Measurements from ENCODE around the gene CDH12. TPM values are rescaled to one million over a fixed set of nuclear protein-coding genes. Genes with fewer than 3 reads are reported as not detected.

Gene CDH12
- total and polyA plus RNA-seq, 10 of the 15 experiments (the other 5 are each of a cell fraction or from before 2014, with no cell fraction given) = 0.03 to 0.16 TPM; not detected in 8

GRCh38 chr5:21806271-21806670 is 1046.9 kb downstream of the CDH12 start:
- H3K9me3 ChIP-seq (replicated peaks; ENCODE audit: control insufficient read depth, insufficient read depth, low read length) = no peaks in the 10 kb centered on the region
- SMC1A ChIA-PET (ENCODE audit: uncharacterized antibody, unreplicated experiment) = no interaction called here
- no peaks in the 10 kb centered on the region for H3K27me3 ChIP-seq (replicated peaks in 1 of 2; ENCODE audit: control insufficient read depth in 2 of 2, insufficient read depth in 2 of 2, low read length in 1 of 2)
- intact Hi-C loops (cut with micrococcal nuclease; ENCODE audit: unreplicated experiment) = no loop called here
- in situ Hi-C loops (cut with MboI) = no loop called here
- no peak overlapping the region for H3K4me2 ChIP-seq (ENCODE audit: control insufficient read depth, insufficient read depth)
- 10% methylated on average over 3 of the region's 3 CpGs for WGBS (ENCODE audit: insufficient coverage, insufficient replicate concordance, low lambda C conversion rate, missing lambda C conversion rate)
- peak; percentile 27 to 38; a peak in 1 of 4 replicates for TF ChIP-seq BHLHE40 (IDR thresholded peaks at IDR 0.05; ENCODE audit: borderline replicate concordance in 1 of 2, low read depth in 2 of 2, low read length in 1 of 2)
- no peak for TF ChIP-seq ATF3 (IDR thresholded peaks at IDR 0.05; ENCODE audit: borderline replicate concordance, extremely low read depth, low read depth, low read length)
- no peak for FAIRE-seq
- no peak overlapping the region for H3K27ac ChIP-seq (ENCODE audit: control insufficient read depth, insufficient read depth)
- no peaks in the 10 kb centered on the region for H3K36me3 ChIP-seq (ENCODE audit: control insufficient read depth in 2 of 2, insufficient read depth in 2 of 2, low read length in 1 of 2)
- no peak overlapping the region for H3K4me3 ChIP-seq
- H3K4me1 ChIP-seq (ENCODE audit: control insufficient read depth, insufficient read depth, low read length) = no peaks in the 10 kb centered on the region
- ATAC-seq = peak; percentile 57
- RAD21 ChIA-PET (ENCODE audit: unreplicated experiment) = no interaction called here
- no peak overlapping the region for H2AFZ ChIP-seq (ENCODE audit: control insufficient read depth, low read depth, low read length)
- no peaks in the 10 kb centered on the region for H3K79me2 ChIP-seq (ENCODE audit: control insufficient read depth, insufficient read depth, low read length)
- POLR2A ChIA-PET = no interaction called here
- BruUV-seq (replicated peaks) = no TSS peak
- no peak for DNase-seq (ENCODE audit: low read depth, low spot score)
- CTCF ChIA-PET = interaction anchor here (0.9 kb wide), 1 partner anchor 12 kb away, joined by 3 read pairs; no protein-coding TSS in a partner anchor
- H3K9ac ChIP-seq (ENCODE audit: control insufficient read depth, insufficient read depth, low read length) = no peak overlapping the region
- H4K20me1 ChIP-seq (ENCODE audit: control insufficient read depth, insufficient read depth) = no peaks in the 10 kb centered on the region

- H3K79me2 ChIP-seq (ENCODE audit: control insufficient read depth, insufficient read depth, low read length) = no peaks in the 10 kb centered on the region
- ChIA-PET RAD21 (ENCODE audit: unreplicated experiment) (no interaction called here), CTCF (interaction anchor here (0.8 to 1.4 kb wide), 3 partner anchors 9 to 17 kb away, joined by 3 read pairs; no protein-coding TSS in a partner anchor), POLR2A (no interaction called here), SMC1A (ENCODE audit: uncharacterized antibody, unreplicated experiment) (no interaction called here)
- H3K9me3 ChIP-seq (replicated peaks; ENCODE audit: control insufficient read depth, insufficient read depth, low read length) = no peaks in the 10 kb centered on the region
- no peaks in the 10 kb centered on the region for H3K4me1 ChIP-seq (ENCODE audit: control insufficient read depth, insufficient read depth, low read length)
- in situ Hi-C loops (cut with MboI) = no loop called here
- no peaks in the 10 kb centered on the region for H3K27me3 ChIP-seq (replicated peaks in 1 of 2; ENCODE audit: control insufficient read depth in 2 of 2, insufficient read depth in 2 of 2, low read length in 1 of 2)
- no TSS peak for BruUV-seq (replicated peaks)
- no peaks in the 10 kb centered on the region for H3K36me3 ChIP-seq (ENCODE audit: control insufficient read depth in 2 of 2, insufficient read depth in 2 of 2, low read length in 1 of 2)
- FAIRE-seq = no peak
- TF ChIP-seq RAD21 (IDR thresholded peaks at IDR 0.05; ENCODE audit: insufficient read depth, low read depth, low read length) = peak; percentile 74
- TF ChIP-seq CTCF (IDR thresholded peaks at IDR 0.05 in 2 of 3, conservative IDR thresholded peaks at IDR 0.05 in 1 of 3; ENCODE audit: control insufficient read depth in 2 of 3, extremely low read depth in 1 of 3, insufficient read depth in 1 of 3, low read depth in 3 of 3, low read length in 3 of 3) = peak; percentile 40 to 63 (median 49); a peak in 4 of 6 replicates
- no peak for TF ChIP-seq ETV6 (conservative IDR thresholded peaks at IDR 0.05 in 1 of 2, IDR thresholded peaks at IDR 0.05 in 1 of 2; ENCODE audit: borderline replicate concordance in 1 of 2, low read depth in 1 of 2)
- TF ChIP-seq SMC3 (IDR thresholded peaks at IDR 0.05; ENCODE audit: borderline replicate concordance, low read length) = peak; percentile 28; the same call in 1 of the 2 replicates
- TF ChIP-seq IRF4 (IDR thresholded peaks at IDR 0.05; ENCODE audit: low read depth, low read length) = no peak
- peak; percentile 37; the same call in 2 of the 3 replicates for ATAC-seq
- H4K20me1 ChIP-seq (ENCODE audit: control insufficient read depth, insufficient read depth) = no peaks in the 10 kb centered on the region
- no peak overlapping the region for H3K9ac ChIP-seq (ENCODE audit: control insufficient read depth, insufficient read depth, low read length)
- no peak overlapping the region for H3K4me3 ChIP-seq
- H3K4me2 ChIP-seq (ENCODE audit: control insufficient read depth, insufficient read depth) = no peak overlapping the region
- intact Hi-C loops (cut with micrococcal nuclease; ENCODE audit: unreplicated experiment) = no loop called here
- H2AFZ ChIP-seq (ENCODE audit: control insufficient read depth, low read depth, low read length) = no peak overlapping the region
- DNase-seq (ENCODE audit: low read depth, low spot score) = no peak
- 11% methylated on average over 4 of the region's 4 CpGs for WGBS (ENCODE audit: insufficient coverage, insufficient replicate concordance, low lambda C conversion rate, missing lambda C conversion rate)
- H3K27ac ChIP-seq (ENCODE audit: control insufficient read depth, insufficient read depth) = no peak overlapping the region
Measured at GRCh38 chr5:21802869-21803490, 1050.2 kb downstream of the CDH12 start.

All from GM12878 (cell line).